ENCODE data around the gene PRKCA.

The PRKCA gene

DNA sequence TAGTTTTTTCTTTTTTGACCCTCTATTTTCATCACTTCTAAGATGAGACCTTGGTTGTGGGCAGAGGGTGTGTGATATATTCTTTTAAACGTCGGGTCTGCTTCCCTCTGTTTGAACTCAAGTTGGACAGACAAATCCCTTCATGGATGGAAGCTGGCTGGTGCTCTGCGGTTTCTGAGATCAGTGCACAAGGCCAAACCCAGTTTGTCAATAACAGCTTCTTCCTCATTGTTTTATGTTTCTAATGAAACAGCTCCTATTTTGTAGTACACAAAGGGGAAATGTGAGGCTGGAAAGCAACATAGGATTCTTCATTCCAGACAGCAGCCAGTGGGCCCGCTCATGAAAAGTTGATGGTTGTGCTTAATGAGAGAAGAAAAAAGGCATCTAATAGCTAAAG, 159.6 kb downstream of the PRKCA start:
- TF ChIP-seq, protein P1, sequence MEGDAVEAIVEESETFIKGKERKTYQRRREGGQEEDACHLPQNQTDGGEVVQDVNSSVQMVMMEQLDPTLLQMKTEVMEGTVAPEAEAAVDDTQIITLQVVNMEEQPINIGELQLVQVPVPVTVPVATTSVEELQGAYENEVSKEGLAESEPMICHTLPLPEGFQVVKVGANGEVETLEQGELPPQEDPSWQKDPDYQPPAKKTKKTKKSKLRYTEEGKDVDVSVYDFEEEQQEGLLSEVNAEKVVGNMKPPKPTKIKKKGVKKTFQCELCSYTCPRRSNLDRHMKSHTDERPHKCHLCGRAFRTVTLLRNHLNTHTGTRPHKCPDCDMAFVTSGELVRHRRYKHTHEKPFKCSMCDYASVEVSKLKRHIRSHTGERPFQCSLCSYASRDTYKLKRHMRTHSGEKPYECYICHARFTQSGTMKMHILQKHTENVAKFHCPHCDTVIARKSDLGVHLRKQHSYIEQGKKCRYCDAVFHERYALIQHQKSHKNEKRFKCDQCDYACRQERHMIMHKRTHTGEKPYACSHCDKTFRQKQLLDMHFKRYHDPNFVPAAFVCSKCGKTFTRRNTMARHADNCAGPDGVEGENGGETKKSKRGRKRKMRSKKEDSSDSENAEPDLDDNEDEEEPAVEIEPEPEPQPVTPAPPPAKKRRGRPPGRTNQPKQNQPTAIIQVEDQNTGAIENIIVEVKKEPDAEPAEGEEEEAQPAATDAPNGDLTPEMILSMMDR (IDR thresholded peaks at IDR 0.05), result no peak
- no peak for DNase-seq (ENCODE audit: low spot score)
- Histone ChIP-seq H3K4me3 (no peak overlapping the region), H3K27ac (no peak overlapping the region)

DNA sequence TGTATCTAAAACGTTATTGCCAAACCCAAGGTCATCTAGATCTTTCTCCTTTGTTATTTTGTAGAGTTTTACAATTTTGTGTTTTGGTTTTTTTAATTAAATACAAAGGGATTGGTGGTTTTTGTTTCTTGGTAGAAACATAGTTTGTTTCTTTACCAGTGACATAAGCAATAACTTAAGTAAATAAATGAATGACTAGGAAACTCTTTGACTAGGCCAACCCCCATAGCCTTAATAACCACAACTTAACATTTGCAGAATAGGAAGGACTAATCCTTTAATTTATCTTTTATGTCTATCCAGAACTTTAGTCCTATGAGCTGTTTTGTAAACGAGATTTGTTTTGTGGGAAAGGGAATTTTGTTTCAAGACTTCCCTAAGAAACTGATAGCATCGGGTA, 162.5 kb downstream of the PRKCA start:
- Histone ChIP-seq H3K27ac (no peak overlapping the region), H3K4me3 (no peak overlapping the region)
- TF ChIP-seq, protein P1 (IDR thresholded peaks at IDR 0.05), result no peak
- DNase-seq (ENCODE audit: low spot score), result no peak

DNA sequence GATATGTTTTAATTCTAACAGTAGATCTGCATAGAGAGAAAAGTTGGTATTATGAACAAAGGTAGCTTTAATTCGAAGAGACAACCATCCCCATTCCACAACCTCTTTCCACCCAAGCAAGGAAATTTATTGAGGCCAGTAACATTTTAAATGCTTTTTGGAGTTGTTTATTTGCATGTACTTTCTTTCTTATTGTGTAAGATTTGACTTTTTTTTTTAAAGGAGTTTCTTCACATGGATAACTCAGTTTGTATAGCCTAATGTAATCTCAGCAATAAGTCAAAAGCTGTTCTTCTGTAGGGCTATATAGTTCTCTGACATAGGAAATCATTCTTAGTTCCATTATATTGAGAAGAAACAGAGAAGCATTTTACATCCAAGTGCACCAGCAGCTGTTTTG, 163.3 kb downstream of the PRKCA start:
- H3K27ac ChIP-seq, result no peak overlapping the region
- TF ChIP-seq, protein P1 (IDR thresholded peaks at IDR 0.05), result no peak
- no peak for DNase-seq (ENCODE audit: low spot score)
- H3K4me3 ChIP-seq, result no peak overlapping the region

DNA sequence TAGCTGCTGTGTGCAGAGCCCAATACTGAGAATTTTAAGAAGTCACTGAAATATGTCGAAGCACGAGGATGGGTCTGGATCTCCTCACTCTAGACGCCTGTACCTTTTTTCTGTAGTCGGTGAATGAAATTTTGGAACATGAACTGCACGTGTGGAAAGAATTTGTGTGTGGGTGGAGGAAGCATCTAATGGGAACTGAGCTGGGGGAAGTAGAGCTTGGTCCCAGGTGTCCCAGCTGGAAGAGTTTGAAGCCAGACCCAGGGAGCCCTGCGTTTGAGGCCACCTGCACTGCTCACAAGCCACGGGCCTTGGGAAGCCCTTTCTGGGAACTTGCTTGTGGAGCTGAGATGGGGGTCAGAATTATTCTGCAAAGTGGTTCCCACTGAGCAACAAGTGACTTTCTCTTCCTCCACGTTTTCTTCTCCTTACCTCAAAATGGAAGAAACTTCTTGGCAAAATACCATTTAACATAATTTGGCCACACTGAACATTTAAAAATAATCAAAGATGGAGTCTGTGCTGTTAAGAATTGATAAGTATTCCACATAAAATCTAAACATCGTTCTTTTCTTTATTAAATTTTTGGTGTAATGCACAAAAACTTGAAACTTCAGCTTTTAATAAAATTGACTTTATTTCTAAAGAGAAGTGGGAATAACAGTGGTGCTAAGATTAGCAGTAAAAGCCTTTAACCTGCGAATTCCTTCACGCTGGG, 163.8 kb downstream of the PRKCA start:
- TF ChIP-seq, protein P1 (IDR thresholded peaks at IDR 0.05), result no peak
- Histone ChIP-seq H3K4me3 (peak overlapping the region; percentile 56), H3K27ac (peak overlapping the region; percentile 19 to 81)
- no peak for DNase-seq (ENCODE audit: low spot score)

DNA sequence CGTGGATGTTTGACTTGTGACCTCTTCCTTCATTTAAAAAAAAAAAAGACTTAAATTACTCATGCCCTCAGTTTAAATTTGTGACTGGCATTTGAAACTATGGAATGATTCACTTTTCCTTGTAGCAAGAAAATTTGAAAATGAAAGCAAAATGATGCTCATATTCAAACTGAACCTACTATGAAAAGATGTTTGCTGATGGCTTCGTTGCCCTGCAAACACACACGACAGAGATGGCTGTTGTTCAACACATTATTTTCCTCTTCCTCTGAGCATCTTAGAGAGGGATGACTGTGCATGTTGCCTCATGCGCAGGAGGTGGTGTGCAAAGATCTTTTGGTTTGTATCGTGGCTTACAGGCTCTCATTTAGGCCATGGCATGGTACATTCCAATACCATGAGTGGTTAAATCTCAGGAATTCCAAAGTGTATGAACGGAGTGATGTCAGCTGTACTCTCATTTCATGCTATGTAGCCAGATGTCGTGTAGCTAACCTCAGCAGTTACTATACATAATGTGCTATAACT, 164.5 kb downstream of the PRKCA start:
- TF ChIP-seq, protein P1 (IDR thresholded peaks at IDR 0.05), result no peak
- peak overlapping the region; percentile 56 for H3K4me3 ChIP-seq
- DNase-seq (ENCODE audit: low spot score), result no peak
- H3K27ac ChIP-seq, result peak overlapping the region; percentile 19 to 81

DNA sequence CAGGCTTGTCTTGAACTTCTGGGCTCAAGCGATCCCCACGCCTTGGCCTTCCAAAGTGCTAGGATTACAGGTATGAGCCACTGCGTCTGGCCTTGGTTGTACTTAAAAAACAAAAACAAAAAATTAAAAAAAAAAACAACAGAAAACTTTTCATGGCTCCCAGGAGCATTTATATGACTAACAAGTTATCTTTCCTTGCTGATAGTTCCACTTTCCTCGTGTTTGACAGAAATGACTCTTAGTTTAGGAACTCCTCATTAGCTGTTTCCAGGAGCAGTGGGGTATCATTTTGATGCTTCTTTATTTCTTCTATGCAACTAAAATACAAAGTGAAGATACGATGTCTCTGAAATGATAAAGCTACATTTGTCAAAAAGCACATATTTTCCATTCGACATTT, 165.4 kb downstream of the PRKCA start:
- Histone ChIP-seq H3K4me3 (no peak overlapping the region), H3K27ac (no peak overlapping the region)
- TF ChIP-seq, protein P1 (IDR thresholded peaks at IDR 0.05), result no peak
- DNase-seq (ENCODE audit: low spot score), result no peak
